Measurements from ENCODE around the gene PER3.

Gene PER3

GRCh38 chr1:7839526-7839925 is 55.4 kb downstream of the PER3 start:
- DNase-seq: no peak

- peak; percentile 16 for DNase-seq
Measured at GRCh38 chr1:7842517-7842916, 58.4 kb downstream of the PER3 start.

GRCh38 chr1:7845761-7846160 is 61.7 kb downstream of the PER3 start:
- no peak for DNase-seq

GRCh38 chr1:7846656-7847055 is 62.6 kb downstream of the PER3 start:
- DNase-seq: no peak

- no peak for DNase-seq
Measured at GRCh38 chr1:7847599-7847998, 63.5 kb downstream of the PER3 start.

DNA sequence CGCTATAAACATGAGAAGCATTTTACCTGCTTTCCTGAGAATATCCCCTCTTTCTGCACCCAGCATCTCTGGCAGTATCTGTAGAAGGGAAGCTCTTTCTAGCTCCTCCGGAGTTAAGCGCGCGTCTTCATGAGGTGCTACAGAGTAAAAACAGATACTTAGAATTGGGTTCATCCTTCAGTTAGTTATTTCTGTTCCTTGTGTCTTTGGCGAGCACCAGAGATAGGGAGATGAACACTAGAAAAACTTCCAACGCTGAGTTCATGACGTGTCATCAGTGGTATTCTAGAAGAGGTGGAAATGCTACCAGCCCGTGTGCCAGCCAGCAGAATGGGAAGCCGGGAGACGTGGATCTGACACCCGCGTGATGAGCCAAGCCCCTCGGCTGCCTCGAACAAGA is 66.7 kb downstream of the PER3 start:
- no peak for DNase-seq

- DNase-seq: no peak
Measured at GRCh38 chr1:7852804-7853683, 69.0 kb downstream of the PER3 start, which contains the start of gene UTS2. TSS of gene UTS2 (minus strand) at chr1:7853065. CDS start at chr1:7853003, 62 bp downstream.

- DNase-seq: no peak
Measured at GRCh38 chr1:7853684-7854026, 69.6 kb downstream of the PER3 start.

- DNase-seq: no peak
Measured at GRCh38 chr1:7856345-7856744, 72.3 kb downstream of the PER3 start.

GRCh38 chr1:7857000-7857399 is 72.9 kb downstream of the PER3 start:
- no peak for DNase-seq

- DNase-seq: no peak
Measured at GRCh38 chr1:7857985-7858384, 73.9 kb downstream of the PER3 start.

- DNase-seq: no peak
Measured at GRCh38 chr1:7859406-7859805, 75.3 kb downstream of the PER3 start.

DNA sequence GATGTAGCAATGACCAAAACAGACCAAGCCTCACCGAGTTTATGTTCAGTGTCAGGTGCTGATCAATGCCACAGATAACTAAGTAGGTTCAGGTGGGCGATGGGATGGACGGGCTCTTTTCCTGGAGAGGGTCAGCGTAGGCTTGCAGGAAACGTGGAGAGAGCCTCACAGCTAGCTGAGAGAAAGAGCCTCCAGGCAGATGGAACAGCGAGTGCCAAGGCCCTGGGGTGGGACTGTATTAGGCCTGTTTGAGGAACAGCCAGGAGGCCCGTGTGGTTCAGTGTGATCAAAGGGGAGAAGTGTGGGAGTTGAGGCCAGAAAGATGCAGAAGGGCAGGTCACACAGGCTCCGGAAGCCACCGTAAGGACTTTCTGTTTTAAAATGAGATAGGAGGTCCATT is 76.0 kb downstream of the PER3 start:
- no peak for DNase-seq

GRCh38 chr1:7861452-7861851 is 77.4 kb downstream of the PER3 start:
- DNase-seq: no peak

GRCh38 chr1:7862211-7863060 is 78.3 kb downstream of the PER3 start:
- DNase-seq: no peak

GRCh38 chr1:7863756-7864328 is 79.8 kb downstream of the PER3 start:
- no peak for DNase-seq

- DNase-seq: no peak
Measured at GRCh38 chr1:7865978-7866377, 81.9 kb downstream of the PER3 start.

DNA sequence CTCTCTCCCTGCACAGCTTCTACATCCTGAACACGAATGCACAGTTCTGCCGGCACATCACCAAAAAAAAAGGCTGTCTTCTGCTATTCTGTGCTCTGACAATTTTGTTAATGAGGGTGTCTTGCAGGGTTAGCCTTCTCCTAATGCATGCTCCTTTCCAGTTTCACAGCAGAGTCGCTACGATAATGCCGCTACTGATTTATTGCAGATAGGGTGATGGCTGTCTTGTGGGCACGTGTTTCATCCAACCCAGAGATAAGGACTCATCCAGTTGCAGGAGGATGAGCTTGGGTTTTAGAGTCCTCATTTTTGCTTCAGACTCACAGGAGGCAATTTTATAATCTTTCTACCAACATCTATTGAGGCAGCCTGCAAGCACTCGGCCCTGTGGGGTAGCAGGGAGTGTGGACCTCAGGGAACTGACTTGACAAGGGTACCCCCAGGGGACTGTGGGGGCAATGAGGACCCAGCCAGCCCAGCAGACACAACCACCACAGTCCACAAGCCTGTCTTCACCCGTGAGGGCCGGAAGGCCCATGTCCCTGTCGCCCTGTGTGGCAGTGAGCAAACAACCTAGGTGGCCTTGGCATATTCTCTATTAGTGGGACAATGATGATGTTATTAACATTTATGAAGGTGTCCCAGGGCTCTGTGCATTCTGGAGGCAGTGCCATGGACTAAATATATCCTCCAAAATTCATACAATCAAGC is 84.1 kb downstream of the PER3 start:
- DNase-seq: no peak

- no peak for DNase-seq
Measured at GRCh38 chr1:7869136-7869920, 85.2 kb downstream of the PER3 start.

DNA sequence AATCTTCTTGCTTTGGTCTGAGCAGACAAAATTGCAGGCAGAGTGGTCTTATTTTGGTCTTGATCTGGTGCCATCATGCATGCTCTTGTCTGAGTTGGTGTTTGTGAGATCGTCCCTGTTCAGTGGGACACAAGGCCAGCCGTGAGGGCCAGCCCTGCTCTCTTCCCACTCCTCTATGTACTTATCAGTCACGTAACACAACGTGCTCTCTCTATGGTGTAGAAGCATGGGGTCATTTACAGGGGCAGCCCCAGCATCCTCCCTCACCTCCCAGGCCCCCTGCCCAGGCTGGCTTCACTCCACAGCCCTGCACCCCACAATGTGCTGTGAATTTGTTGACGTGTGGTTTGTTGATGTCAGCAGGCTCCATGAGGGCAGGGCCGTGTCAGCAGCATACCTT is 87.0 kb downstream of the PER3 start:
- DNase-seq: no peak

DNA sequence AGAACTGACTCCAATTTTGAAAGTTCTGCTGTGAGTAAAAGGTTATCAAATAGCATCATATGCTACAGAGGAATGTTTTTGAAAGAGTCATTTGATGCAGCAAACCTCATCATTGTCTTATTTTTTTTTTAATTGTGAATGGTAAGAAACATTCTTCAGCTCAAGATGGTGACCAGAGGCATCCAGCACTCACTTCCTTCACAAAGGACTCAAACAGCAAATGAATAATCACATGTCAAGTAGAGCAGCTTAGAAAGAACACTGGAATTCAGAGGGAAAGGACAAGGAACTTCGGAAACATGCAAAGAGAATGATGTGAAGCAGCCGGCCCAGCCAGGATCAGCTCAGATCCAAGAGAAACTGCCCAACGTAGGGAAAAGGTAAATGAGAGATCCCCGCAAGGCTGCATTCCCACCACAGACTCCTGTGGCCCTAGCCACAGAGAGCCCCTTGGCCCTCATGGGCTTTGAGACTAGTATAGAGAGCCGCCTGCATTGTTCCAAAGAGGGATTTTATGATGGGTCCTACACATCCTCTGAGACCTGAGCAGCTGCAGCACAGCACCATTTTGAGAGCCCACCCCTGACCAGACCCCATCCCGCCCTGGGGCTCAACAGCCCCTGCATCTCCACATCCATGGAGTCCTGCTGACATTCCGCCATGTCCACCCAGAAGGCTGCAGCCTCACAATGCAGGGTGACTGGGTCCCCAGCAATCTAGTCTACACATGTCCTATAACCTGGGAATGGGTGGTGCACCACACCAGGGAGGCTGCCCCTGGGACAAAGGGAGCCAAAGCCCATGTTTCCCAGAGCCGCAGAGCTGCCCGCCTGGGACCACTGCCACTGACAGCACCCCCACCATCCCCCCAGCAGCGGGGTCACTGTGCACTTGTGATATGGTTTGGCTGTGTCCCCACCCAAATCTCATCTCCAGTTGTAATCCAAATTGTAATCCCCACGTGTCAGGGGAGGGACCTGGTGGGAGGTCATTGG is 90.0 kb downstream of the PER3 start:
- no peak for DNase-seq

Measured in activated CD4-positive, alpha-beta T cell treated with anti-CD3 and anti-CD28 coated beads, Interleukin-2, Interleukin-6, amounts not matched to agents 100 ng/mL and 50 ng/mL, durations not matched to agents 16 hours and 8 hours (primary cell).